Measurements from ENCODE around the gene RHBDD3. TPM values are rescaled to one million over a fixed set of nuclear protein-coding genes. Genes with fewer than 3 reads are reported as not detected.

RHBDD3 gene
- total RNA-seq, 4 donors from 2014 or later, result 19.8 to 38.0 (median 28.6) TPM

DNA sequence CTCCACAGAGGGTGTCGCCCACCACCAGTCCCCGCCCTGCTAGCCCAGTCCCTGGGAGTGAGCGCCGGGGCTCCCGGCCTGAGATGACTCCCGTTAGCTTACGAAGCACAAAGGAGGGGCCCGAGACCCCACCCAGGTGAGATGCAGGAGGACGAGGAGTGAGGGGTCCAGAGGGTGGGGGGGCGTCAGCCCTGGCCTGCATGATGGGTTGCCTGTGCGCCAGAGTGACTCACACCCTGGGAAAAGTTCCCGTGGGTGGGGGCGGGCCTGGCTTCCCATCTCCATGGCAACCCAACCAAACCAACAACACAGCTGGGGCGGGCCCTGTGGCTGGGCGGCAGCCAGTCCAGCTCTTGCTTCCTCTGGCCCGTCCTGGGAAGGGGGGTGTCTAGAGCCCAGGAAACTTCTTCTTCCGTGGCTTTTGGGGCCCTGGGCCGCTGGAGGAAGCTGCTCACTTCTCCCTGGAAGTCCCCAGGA lies 43.1 kb upstream of the RHBDD3 start:
- peaks cover 32 to 61% of the 10 kb centered on the region in 2 donors for H3K4me1 ChIP-seq
- no peaks in the 10 kb centered on the region for H3K36me3 ChIP-seq
- intact Hi-C loops (cut with DNase I; ENCODE audit: low total_unique reads) (no loop called here), in situ Hi-C loops (cut with MboI; ENCODE audit: low sequenced_read_pairs in 4 of 4) (no loop called here)
- peak overlapping the region; percentile 27 to 50 (median 36) for H3K4me3 ChIP-seq
- peak; percentile 81 to 85 for DNase-seq
- no peak for TF ChIP-seq POLR2A (IDR thresholded peaks at IDR 0.05)
- TF ChIP-seq, protein P1, sequence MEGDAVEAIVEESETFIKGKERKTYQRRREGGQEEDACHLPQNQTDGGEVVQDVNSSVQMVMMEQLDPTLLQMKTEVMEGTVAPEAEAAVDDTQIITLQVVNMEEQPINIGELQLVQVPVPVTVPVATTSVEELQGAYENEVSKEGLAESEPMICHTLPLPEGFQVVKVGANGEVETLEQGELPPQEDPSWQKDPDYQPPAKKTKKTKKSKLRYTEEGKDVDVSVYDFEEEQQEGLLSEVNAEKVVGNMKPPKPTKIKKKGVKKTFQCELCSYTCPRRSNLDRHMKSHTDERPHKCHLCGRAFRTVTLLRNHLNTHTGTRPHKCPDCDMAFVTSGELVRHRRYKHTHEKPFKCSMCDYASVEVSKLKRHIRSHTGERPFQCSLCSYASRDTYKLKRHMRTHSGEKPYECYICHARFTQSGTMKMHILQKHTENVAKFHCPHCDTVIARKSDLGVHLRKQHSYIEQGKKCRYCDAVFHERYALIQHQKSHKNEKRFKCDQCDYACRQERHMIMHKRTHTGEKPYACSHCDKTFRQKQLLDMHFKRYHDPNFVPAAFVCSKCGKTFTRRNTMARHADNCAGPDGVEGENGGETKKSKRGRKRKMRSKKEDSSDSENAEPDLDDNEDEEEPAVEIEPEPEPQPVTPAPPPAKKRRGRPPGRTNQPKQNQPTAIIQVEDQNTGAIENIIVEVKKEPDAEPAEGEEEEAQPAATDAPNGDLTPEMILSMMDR (IDR thresholded peaks at IDR 0.05 in 4 of 5, conservative IDR thresholded peaks at IDR 0.05 in 1 of 5), result no peak
- no peaks in the 10 kb centered on the region for H3K9me3 ChIP-seq
- ATAC-seq, result peak; percentile 26 to 40
- peak overlapping the region; percentile 68 to 89 (median 78) for H3K27ac ChIP-seq
- peaks cover 17 to 27% (median 21%) of the 10 kb centered on the region in 3 donors for H3K27me3 ChIP-seq

DNA sequence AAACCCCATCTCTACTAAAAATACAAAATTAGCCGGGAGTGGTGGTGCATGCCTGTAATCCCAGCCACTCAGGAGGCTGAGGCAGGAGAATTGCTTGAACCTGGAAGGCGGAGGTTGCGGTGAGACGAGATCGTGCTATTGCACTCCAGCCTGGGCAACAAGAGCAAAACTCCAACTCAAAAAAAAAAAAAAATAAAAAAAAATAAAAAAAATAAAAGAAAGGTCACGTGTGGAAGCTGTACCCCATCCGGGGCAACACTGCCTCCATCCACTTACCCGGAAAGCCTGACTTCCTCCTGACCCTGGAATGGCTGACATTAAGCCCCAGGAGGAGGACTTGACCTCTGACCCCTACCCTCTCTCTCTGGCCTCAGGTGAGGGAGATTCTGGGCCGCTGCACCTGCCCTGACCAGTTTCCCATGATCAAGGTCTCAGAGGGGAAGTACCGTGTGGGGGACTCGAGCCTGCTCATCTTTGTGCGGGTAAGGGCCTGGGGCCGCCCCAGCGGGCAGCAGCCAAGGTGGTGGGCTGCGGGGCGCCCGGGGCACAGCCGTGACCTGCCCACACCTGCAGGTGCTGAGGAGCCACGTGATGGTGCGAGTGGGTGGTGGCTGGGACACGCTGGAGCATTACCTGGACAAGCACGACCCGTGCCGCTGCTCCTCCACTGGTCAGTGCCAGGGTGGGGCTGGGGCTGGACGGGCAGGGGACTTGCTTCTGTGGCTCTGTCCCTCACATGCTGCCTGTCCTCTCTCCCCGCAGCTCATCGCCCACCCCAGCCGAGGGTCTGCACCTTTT lies 42.5 kb upstream of the RHBDD3 start:
- ATAC-seq, result no peak
- intact Hi-C loops (cut with DNase I; ENCODE audit: low total_unique reads), result no loop called here
- DNase-seq, result no peak
- Histone ChIP-seq H3K4me3 (peak overlapping the region in 1 of 4 donors; percentile 27), H3K27ac (peak overlapping the region; percentile 67 to 89 (median 81)), H3K4me1 (peaks cover 32 to 61% of the 10 kb centered on the region in 2 donors), H3K27me3 (peaks cover 17 to 23% (median 21%) of the 10 kb centered on the region in 3 donors), H3K9me3 (no peaks in the 10 kb centered on the region), H3K36me3 (no peaks in the 10 kb centered on the region)
- in situ Hi-C loops (cut with MboI; ENCODE audit: low sequenced_read_pairs in 4 of 4), result no loop called here
- no peak for TF ChIP-seq POLR2A (IDR thresholded peaks at IDR 0.05)
- TF ChIP-seq, protein P1 (IDR thresholded peaks at IDR 0.05 in 4 of 5, conservative IDR thresholded peaks at IDR 0.05 in 1 of 5), result no peak

DNA sequence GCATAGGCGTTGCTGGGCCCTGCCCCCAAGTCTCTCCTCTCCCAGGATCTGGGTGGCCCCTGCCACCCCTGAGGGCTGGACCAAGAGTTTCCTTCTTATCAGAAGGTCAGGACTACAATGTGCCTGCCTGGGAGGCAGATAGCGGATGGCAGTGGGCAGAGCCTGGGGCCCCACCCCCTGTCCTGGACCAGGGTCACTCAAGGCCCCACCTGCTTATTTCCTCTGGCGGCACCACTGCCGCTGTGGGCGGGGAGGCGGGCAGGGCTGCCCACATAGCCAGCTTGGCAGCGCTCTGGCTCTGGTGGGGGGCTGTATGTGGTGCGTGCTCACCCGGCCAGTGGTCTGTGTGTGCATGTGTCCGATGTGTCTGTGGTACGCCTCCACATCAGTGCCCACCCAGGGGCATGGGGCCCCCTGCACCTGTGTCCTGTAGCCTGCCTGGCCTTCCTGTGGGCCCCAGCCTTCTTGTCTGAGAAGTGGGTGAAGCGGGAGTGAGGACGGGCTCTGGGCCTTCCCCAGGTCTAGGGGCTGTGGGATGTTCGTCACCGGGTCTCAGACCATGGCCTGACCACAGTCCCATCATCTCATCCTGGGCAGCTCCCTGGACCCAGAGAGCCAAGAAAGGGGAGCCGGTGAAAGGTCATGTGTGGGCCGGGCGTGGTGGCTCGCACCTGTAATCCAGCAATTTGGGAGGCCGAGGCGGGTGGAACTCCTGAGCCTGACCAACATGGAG lies 41.7 kb upstream of the RHBDD3 start:
- H3K36me3 ChIP-seq, result no peaks in the 10 kb centered on the region
- peak overlapping the region; percentile 20 to 94 (median 56) for H3K4me3 ChIP-seq
- H3K27ac ChIP-seq, result peak overlapping the region; percentile 67 to 89 (median 81)
- ATAC-seq, result no peak
- intact Hi-C loops (cut with DNase I; ENCODE audit: low total_unique reads) (no loop called here), in situ Hi-C loops (cut with MboI; ENCODE audit: low sequenced_read_pairs in 4 of 4) (loop anchor here in 1 of 4 donors (10.0 kb wide), 1 partner anchor 85 kb away; no protein-coding TSS in a partner anchor)
- TF ChIP-seq, protein P1 (IDR thresholded peaks at IDR 0.05 in 4 of 5, conservative IDR thresholded peaks at IDR 0.05 in 1 of 5), result no peak
- no peak for TF ChIP-seq POLR2A (IDR thresholded peaks at IDR 0.05)
- no peak for DNase-seq
- no peaks in the 10 kb centered on the region for H3K9me3 ChIP-seq
- peaks cover 12 to 18% (median 16%) of the 10 kb centered on the region in 3 donors for H3K27me3 ChIP-seq
- H3K4me1 ChIP-seq, result peaks cover 32 to 59% of the 10 kb centered on the region in 2 donors

DNA sequence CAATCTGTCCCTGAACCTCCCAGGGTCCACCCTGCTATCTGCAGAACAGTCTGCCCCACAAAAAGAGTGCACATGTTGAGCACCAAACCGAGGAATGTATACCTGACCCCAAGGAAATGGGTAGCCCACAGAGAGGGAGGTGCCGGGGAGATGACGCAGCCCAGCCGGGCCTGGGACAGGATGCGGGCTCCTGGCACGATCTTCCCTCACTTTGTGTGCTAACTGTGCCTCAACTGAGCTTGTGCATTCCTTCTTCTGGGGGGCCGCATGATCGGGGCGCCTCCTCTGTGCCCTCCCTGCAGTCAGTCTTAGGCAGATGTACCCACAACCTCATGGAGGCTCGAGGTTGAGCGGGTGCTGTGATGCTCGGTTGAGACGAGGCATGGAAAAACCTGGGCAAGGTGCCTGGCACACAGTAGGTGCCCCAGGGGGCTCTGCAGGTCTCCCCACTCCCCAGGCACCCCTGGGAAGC lies 41.0 kb upstream of the RHBDD3 start:
- peaks cover 32 to 52% of the 10 kb centered on the region in 2 donors for H3K4me1 ChIP-seq
- peaks cover 6 to 11% (median 9%) of the 10 kb centered on the region in 3 donors for H3K27me3 ChIP-seq
- peak overlapping the region; percentile 84 to 98 (median 94) for H3K4me3 ChIP-seq

More for the DNA sequence above, 41.0 kb upstream of the RHBDD3 start:
- no peaks in the 10 kb centered on the region for H3K36me3 ChIP-seq
- H3K9me3 ChIP-seq, result no peaks in the 10 kb centered on the region
- no peak for TF ChIP-seq POLR2A (IDR thresholded peaks at IDR 0.05)
- TF ChIP-seq, protein P1 (IDR thresholded peaks at IDR 0.05 in 4 of 5, conservative IDR thresholded peaks at IDR 0.05 in 1 of 5), result no peak
- intact Hi-C loops (cut with DNase I; ENCODE audit: low total_unique reads), result no loop called here
- DNase-seq, result no peak
- ATAC-seq, result no peak
- in situ Hi-C loops (cut with MboI; ENCODE audit: low sequenced_read_pairs in 4 of 4), result loop anchor here in 1 of 4 donors (10.0 kb wide), 1 partner anchor 86 kb away; no protein-coding TSS in a partner anchor
- H3K27ac ChIP-seq, result peak overlapping the region; percentile 80 to 89 (median 83)
